ENCODE results near the gene FGF2.
"Not testable (repeated sequence)": the region's sequence is repeated elsewhere in the genome, so short reads cannot be mapped to it uniquely, and the experiment has no call there.

FGF2 gene

DNA sequence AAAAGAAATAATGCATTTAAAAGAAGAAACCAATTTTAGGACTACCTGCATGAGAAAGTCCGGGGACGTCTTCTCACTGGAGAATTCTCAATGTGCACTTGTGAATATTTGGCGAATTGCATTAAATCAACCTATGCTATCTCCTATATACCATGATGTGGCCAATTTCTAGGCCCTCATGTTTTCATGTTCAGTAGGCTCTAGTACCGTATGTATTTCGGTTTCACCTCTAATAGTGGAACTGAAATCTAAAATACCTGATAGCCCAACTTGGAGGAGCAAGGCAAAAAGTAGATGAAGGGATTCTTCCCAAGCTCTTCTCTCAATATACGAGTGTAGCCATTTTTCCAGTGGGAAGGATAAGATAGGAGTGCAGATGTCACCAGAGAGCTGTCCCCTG lies 11.4 kb upstream of the FGF2 start:
- no peak for DNase-seq

DNA sequence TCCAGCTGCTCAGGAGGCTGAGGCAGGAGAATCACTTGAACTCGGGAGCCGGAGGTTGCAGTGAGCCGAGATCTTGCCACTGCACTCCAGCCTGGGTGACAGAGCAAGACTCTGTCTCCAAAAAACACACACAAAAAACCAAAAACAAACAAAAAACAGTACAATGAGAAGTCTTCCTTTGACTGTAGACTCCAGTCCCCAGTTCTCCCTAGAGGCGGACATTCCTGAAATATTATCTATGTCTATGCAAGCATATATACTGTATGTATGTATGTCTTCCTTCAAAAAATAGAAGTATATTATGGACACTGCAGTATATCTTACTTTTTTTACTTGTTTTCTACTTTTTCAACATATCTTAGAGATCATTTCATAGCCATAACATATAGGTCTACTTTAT lies 10.2 kb upstream of the FGF2 start:
- DNase-seq, result no peak

DNA sequence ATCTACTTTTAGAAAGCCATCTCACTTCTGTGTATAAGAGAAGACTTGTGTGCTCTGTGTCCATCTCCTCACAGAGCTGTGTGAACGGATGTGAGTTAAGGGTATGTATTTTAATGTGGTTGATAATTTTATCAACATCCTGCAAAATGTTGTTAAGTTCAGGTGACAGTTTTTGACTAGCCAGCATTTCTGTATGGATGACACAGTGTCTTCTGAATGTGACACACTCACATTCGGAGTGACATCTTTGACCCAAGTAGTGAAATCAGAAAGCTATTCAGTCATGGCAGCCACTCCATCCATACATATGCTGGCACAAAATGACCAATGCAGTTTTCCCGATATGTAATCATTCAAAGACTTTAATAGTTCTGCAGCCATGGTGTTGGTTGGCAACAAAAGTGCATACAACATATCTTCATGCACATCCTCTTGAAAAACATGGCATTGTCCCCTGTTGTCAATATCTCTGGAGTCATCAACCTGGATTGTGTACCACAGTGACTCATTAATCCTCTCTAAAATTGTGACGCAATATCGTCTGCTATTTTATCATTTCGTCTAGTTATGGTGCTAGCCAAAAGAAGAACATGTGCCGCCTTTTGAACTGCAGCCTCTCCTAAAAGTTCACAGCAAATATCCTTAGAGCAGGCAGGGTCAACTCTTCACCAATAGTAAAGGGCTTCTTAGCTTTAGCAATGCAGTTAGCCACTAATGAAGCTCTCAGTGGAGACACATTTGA lies 6.8 kb upstream of the FGF2 start:
- DNase-seq, result no peak

DNA sequence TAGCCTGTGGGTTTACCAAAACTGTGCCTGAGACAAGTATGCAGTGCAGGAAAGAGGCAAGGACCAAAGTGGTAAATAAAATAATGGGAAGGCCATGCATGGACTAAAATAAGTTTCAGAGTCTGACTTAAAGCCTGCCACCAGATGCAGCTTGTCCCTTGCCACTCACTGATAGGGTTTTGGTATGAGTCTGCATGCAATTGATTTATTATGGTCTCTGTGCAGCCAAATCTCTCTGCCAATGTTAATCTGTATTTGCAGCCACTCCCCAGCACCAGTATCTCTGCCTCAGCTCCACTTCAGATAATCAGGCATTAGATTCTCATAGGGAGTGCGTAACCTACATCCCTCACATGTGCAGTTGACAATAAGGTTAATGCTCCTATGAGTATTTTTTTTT lies 5.5 kb upstream of the FGF2 start:
- no peak for DNase-seq

DNA sequence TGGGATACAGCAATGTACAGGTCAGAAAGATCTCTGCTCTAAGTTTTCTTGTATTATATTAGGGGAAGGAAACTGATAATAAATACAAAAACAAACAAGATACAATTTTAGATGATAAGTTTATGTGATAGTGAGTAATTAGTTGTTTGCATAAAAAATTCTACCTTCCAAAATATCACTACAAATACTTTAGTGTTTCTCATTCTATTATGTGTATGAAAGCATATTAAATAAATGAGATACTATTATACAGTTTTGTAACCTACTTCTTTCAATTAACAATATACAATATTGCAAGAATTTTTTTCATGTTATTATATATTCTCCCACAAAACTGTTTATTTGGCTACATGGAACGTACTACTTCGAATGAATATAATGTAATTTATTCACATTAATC lies 4.2 kb upstream of the FGF2 start:
- no peak for DNase-seq

DNA sequence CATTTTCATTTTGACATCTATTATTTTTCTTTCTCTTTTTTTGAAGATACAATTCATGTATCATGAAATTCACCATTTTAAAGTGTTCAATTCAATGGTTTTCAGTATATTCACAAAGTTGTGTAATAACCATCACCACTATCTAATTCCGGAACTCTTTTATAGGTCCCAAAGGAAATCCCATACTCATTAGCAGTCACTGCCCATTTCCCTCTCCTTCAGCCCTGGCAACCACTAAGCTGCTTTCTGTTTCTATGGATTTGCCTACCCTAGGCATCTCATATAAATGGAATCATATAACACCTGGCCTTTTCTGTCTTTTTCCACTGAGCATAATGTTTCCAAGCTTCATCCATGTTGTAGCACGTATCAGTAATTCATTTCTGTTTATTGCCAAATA lies 3.2 kb upstream of the FGF2 start:
- no peak for DNase-seq

DNA sequence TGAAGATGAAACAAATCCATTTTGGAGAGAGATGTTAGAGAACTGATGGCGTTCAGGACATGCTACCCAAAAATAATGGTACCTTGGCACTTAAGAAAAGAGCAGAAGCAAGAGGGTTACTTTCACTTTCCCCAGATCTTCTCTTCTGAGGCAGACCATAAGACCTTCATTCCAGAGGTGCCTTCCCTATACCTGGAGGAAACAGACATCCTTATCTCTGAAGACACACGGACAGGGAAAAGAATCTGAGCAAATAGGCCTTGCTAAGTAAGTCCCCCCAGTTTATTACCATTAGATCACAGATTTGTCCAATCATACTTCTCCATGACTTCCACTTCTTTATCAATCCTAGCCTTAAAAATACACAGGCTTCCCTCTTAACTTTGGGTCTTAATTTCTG lies 2.0 kb upstream of the FGF2 start:
- no peak for DNase-seq

DNA sequence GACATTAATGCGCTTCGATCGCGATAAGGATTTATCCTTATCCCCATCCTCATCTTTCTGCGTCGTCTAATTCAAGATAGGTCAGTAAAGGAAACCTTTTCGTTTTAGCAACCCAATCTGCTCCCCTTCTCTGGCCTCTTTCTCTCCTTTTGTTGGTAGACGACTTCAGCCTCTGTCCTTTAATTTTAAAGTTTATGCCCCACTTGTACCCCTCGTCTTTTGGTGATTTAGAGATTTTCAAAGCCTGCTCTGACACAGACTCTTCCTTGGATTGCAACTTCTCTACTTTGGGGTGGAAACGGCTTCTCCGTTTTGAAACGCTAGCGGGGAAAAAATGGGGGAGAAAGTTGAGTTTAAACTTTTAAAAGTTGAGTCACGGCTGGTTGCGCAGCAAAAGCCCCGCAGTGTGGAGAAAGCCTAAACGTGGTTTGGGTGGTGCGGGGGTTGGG lies 528 bp upstream of the FGF2 start:
- no peak for DNase-seq

DNA sequence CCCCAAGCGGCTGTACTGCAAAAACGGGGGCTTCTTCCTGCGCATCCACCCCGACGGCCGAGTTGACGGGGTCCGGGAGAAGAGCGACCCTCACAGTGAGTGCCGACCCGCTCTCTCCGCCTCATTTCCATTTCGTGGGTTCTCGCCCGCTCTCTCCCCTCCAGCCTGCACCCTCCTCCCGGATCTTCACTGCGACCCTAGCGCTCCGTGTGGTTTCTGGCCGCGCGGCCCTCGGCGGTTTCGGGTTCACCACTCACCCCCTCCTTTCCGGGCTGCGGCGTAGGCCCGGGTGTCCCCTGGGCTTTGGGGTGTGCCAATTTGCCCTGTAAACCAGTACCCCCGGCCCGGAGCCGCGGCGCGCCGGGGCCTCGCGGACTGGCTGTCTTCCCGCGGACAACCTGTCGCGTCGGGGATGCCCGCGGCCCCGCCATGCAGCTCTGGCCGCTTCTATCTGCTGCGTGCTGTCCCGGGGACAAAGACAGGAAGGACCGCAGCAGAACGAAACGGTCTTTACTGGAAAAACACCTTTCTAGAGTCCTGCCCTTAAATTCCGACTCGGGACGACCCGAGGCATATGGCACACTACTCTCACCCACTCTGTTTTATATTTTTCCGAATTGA lies 737 bp downstream of the FGF2 start:
- peak; percentile 6 for DNase-seq

DNA sequence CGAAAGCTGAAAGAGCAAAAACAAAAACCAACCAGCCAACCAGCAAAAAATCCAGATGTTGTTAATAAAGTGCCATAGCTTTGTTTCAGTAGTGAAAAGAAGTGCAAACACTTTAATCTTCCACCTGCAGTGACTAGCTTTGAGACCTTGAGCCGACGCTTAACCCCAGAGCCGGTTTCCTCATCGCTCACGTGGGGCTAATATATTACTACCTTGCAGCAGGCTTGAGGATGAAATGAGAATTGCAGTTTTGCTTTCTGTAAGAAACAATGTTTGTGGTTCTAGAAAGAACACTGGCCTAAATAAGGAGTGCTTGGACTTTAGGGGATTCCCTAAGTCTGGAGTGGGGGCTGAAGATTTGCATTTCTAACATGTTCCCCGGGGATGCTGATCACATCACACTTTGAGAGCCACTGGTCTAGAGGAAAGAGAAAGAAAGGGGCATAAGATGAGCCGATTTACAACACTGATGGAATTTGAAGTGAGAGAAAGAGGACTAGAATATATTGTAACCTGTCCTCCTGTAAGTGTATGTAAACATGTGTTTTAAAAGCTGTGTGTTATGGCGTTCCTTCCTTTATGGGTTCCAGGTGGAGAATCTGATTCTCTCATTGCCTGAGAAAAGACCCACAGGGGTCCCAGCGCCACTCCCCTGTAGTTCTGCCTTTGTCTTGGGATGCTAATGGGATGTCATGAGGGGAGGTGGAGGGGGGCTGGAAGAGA lies 1.4 kb downstream of the FGF2 start:
- peak; percentile 41 for DNase-seq

DNA sequence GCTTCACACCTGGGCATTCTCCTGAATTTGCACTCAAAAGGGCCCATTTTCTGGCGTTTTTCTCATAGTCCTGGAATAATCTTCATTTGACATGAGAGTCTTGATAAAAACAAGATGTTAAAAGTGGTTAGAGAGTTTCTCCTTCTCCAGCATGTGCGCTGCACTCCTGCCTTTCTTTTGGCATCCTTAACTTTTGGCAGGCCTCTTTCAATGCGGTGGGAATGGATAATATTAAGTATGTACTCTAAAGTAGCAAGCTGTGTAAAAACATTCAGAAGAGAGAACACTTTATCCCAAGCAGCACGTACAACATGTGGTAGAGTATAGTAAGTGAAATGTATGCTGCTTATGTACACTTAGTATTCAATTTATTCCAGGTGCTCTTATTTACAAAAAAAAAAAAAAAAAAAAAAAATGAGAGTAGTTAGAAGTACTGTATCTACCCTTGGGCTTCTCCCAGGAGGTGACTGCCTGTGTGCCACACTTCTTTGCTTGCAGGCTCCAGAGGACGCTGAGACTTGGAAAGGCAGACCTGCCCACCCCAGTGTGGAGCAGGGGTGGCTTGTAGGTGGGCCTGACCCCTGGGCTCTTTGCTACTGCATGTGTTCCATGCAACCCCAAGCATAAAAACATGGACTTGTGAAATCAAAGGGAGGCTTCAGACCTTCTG lies 3.9 kb downstream of the FGF2 start:
- DNase-seq, result no peak

DNA sequence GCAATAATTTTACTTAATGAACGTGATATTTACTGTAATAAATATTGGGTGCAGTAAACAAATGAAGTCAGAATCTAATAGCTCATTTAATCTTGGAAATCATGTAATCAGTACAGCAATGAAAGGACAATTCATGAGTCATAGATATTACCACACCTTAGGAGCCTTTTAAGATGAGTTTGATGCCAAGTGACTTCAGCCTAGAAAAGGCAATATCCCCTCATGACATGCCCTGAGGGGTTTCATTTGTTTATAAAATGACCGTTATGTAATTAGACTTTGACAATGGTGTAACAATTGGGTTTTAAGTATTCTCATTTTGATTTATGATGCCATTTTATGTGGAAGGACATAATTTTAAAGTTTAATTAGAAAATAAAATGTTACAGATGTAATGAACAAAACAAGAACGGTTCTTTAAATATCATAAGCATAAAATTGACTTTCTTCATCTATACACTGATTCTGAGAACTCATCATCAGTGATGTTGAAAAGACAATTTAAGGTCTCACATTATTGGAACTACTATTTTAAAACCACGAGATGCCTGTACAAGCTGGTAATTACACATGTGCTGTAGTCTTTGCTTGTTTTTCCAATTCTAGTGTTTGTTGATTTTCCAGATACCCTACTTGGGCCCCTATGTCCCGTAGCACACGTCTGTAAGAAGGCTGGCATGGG lies 5.0 kb downstream of the FGF2 start:
- DNase-seq, result no peak

DNA sequence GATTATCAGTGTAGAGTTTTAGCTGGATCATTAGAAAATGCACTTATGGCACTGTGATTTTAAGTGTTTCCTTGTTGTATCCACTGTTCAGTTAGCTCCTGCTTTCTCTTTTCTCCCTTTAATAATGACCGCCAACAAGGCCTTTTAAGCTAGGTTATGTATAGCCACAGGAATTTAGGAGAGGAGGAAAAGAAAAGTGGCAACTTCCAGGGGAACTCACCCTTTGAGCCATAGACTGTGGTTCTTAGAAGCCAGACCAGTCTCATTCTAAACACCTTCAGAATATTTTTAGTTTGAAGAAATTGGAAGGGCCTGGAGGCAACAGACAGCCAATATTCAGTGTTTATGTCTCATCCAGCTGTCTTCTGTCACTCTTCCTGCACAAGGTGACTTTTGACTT lies 6.1 kb downstream of the FGF2 start:
- DNase-seq, result no peak

DNA sequence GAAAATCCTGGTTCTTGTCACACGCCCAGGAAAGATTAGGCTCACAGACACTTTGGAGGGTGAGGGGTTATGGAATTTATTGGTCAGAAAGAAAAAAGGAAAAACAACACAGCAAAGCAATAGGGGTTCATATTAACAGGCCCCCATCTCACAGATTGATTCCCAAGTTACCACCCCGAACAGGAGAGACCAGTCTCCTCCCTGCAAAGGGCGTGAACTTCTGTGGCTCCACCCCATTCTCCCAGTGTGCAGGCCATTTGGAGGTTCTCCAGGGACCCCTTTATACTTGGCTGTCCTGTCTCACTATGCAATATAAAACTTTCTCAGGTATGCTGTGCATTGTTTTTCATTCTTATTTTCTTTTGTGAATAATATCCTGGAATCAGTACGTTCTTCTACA lies 7.4 kb downstream of the FGF2 start:
- DNase-seq, result no peak

DNA sequence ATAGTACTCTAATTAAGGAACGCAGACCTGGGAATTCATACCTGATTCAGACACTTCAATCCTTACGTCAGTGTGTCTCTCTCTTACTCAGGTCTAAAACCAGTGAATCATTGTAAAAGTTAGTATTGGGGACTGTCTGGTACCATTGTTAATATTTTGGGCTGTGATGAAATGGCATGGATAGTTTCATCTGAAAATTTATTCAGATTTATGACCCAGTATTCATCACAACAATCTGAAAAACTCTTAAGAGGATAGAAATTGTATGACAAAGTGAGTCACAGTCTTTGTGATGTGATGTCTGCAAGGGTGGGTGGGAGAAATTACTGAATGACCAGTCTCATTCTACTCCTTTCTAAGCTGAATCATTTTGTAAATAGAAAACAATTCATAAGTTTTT lies 10.3 kb downstream of the FGF2 start:
- no peak for DNase-seq

DNA sequence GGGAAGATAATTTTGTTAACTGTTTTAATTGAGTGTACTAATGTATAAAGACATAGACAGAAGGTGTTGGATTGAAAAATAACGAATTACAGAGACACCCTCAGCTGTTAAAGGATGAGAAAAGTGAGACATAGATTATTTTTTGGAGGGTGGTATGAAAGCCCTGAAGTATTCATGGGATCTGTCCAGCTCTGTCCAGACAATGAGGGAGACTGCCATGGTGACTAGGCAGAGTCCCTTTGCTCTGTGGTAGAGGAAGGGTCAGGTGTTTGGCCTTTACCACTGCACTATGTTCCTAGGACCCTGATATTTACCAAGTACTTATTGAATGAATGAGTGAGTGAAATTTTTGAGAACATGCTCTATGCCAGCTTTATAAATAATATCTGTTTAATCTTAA lies 11.4 kb downstream of the FGF2 start:
- no peak for DNase-seq

DNA sequence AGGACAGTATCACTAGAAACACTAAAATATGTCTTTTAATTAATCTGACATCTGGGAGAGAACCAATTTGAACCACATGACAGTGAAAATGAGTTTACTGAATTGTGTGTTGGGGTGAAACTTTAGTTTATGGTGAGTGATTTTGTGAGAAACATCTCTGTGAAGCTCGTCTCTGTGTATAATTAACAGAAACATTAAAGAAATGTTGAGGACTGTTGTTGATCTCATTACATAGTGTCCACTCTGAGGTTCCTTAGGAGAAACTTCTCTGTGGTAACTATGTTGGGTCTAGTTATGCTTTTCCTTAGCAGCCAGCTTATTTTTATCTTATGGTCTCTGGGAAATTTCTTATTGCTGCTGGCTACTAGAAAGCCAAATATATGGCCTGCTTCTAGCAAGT lies 15.8 kb downstream of the FGF2 start:
- DNase-seq, result no peak

DNA sequence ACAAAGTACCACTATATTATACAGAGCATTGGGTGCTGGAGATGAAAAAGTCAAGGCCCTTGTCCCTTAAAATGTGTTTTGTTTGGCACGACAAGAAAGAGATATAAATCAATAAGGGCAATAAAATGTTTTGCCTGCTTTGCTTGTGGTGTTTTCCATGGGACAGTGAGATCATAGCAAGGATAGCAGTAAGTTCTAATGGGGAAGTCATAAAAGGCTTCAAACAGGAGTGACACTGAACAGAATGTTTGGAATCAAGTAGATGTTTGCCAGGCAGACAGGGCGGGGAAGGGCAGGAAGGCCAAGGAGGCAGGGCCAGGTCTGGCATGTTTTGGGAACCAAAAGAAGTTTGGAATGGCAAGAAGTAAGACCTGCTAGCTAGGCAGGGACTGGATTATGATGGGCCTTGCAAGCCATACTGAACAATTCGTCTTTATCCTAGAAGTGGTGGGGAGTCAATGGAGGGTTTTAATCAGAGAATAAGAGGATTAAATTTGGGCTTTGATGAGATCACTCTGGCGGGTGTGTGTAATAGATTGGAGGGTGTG lies 16.4 kb downstream of the FGF2 start:
- DNase-seq, result no peak

DNA sequence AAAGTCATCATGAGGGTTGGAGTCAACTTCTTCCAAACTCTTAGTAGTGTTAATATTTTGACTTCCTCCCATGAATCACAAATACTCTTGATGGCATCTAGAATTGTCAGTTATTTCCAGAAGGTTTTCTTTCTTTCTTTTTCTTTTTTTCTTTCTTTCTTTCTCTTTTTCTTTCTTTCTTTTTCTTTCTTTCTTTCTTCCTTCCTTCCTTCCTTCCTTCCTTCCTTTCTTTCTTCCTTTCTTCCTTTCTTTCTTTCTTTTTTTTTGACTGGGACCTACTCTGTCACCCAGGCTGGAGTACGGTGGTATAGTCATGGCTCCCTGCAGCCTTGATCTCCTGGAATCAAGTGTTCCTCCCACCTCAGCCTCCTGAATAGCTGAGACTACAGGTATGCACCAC lies 17.8 kb downstream of the FGF2 start:
- DNase-seq, result not testable (repeated sequence)

DNA sequence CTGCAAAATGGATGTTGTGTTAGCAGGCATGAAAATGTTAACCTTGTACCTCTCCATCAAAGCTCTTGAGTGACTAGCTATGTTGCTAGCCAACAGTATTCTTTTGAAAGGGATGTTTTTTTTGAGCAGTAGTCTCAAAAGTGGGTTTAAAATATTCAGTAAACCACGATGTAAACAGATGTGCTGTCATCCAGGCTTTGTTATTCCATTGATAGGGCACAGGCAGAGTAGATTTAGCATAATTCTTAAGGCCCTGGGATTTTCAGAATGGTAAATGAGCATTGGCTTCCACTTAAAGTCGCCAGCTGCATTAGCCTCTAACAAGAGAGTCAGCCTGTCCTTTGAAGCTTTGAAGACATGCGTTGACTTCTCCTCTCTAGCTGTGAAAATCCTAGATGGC lies 18.4 kb downstream of the FGF2 start:
- DNase-seq, result no peak

DNA sequence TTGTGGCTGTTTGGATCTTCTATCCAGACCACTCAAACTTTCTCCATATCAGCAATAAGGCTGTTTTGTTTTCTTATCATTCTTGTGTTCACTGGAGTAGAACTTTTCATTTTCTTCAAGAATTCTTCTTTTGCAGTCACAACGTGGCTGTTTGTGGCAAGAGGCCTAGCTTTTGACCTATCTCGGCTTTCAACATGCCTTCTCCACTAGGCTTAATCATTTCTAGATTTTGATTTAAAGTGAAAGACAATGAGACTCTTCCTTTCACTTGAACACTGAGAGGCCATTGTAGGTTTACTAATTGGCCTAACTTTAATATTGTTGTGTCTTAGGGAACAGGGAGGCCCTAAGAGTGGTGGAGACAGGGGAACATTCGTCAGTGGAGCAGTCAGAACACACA lies 19.1 kb downstream of the FGF2 start:
- DNase-seq, result no peak

DNA sequence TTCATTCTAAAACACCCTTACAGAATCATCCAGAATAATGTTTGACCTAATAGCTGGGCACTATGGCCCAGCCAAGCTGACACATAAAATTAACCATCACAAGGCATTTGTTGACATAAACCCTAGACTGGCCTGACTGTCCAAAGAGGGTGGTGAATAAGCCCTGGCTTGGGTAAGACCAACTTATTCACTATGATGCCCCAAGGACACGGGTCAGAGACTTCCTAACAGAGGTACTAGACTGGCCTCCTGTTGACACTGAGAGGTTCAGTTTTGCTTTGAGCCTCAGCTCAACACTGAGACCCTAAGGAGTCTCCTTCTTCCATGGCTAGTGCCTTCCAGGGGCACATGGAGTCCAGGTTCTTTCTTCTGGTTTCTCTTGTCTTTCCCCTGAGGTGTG lies 21.3 kb downstream of the FGF2 start:
- no peak for DNase-seq

DNA sequence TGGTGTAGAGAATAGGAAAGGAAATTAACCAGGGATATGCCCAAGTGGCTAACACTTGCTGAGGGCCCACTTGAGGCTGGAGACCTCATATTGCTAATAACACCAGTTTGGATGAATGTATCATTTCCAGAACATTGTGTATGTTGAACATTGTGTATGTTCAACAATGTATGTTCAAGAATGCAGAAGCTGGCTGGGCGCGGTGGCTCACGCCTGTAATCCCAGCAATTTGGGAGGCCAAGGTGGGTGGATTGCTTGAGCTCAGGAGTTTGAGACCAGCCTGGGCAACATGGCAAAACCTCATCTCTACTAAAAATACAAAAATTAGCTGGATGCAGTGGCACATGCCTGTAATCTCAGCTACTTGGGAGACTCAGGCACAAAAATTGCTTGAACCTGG lies 23.2 kb downstream of the FGF2 start:
- not testable (repeated sequence) for DNase-seq
